H1 (cell line): ENCODE results near the gene VWA7. TPM values are rescaled to one million over a fixed set of nuclear protein-coding genes. Genes with fewer than 3 reads are reported as not detected.

Experiments
- CTCF ChIA-PET: fragments of 300-600 bp; sonication (Branson Sonifier 250); formaldehyde crosslinking; loops from one replicate; lab custom pipeline; 2021; ENCODE audit not compliant: partially characterized antibody; lab: Charles Lee
- POLR2A ChIA-PET: fragments of 300-600 bp; sonication (Branson Sonifier 250); formaldehyde crosslinking; loops from one replicate; lab custom pipeline; 2021; ENCODE audit warnings: inconsistent platforms; ENCODE audit not compliant: partially characterized antibody; lab: Charles Lee
- DNase-seq, 2 experiments: peaks; one replicate each; pipeline versions ENCODE4 v3.0.0 to v3.0.0-alpha.2; 2010 to 2022; ENCODE audit warnings: low spot score in 2 of 2, low read depth in 1 of 2, mixed read lengths in 1 of 2
- FAIRE-seq: peaks from 2 replicates; lab custom pipeline; 2011; peaks lifted over from hg19 to GRCh38; lab: Jason Lieb, UNC
- H2AFZ ChIP-seq: 2 replicates; pipeline ENCODE4 v1.8.1; 2012; ENCODE audit warnings: low read length, inconsistent platforms
- H2AK5ac ChIP-seq: 2 replicates; pipeline ENCODE4 v1.6.1; 2013; ENCODE audit warnings: low read depth, low read length
- H2BK120ac ChIP-seq: replicated peaks from 2 replicates; pipeline ENCODE3; 2013; ENCODE audit warnings: low read depth, low read length, inconsistent platforms
- H2BK12ac ChIP-seq: 2 replicates; pipeline ENCODE4 v1.6.1; 2013; ENCODE audit warnings: low read depth, low read length
- H2BK15ac ChIP-seq: 2 replicates; pipeline ENCODE4 v1.6.1; 2013; ENCODE audit warnings: low read length
- H2BK20ac ChIP-seq: 2 replicates; pipeline ENCODE4 v1.6.1; 2013; ENCODE audit warnings: low read length
- H2BK5ac ChIP-seq: 2 replicates; pipeline ENCODE4 v1.6.1; 2013; ENCODE audit warnings: low read depth, low read length
- H3K14ac ChIP-seq: 2 replicates; pipeline ENCODE4 v1.6.1; 2013; ENCODE audit warnings: inconsistent platforms; ENCODE audit not compliant: insufficient read length
- H3K18ac ChIP-seq: 2 replicates; pipeline ENCODE4 v1.6.1; 2013; ENCODE audit warnings: low read length; ENCODE audit errors: extremely low read depth
- H3K23ac ChIP-seq: 2 replicates; pipeline ENCODE4 v1.6.1; 2013; ENCODE audit warnings: inconsistent platforms; ENCODE audit not compliant: insufficient read length
- H3K23me2 ChIP-seq: 2 replicates; pipeline ENCODE4 v1.6.1; 2013; ENCODE audit warnings: low read depth, low read length
- H3K27ac ChIP-seq: 2 replicates; pipeline ENCODE4 v1.6.1; 2011; ENCODE audit warnings: low read depth, low read length, inconsistent platforms
- H3K27me3 ChIP-seq, 4 experiments: replicated peaks in 1 of 4; 1 replicate in 1 of 4; 2 replicates in 3 of 4; pipeline versions ENCODE4 v1.6.1 to v1.8.1; 2011 to 2013; ENCODE audit warnings: low read length in 3 of 4, mild to moderate bottlenecking in 3 of 4, inconsistent platforms in 2 of 4, mixed read lengths in 2 of 4, moderate library complexity in 1 of 4; ENCODE audit not compliant: control insufficient read depth in 3 of 4, insufficient read depth in 3 of 4; ENCODE audit errors: extremely low read depth in 1 of 4
- H3K36me3 ChIP-seq, 4 experiments: 2 replicates each; pipeline versions ENCODE4 v1.6.1 to v1.8.1; 2011 to 2013; ENCODE audit warnings: mild to moderate bottlenecking in 4 of 4, low read length in 3 of 4, moderate library complexity in 2 of 4, control low read depth in 1 of 4, inconsistent platforms in 1 of 4; ENCODE audit not compliant: insufficient read depth in 4 of 4, control insufficient read depth in 2 of 4
- H3K4ac ChIP-seq: replicated peaks from 2 replicates; pipeline ENCODE3; 2013; ENCODE audit warnings: low read length, low read depth, mixed read lengths, inconsistent platforms; ENCODE audit not compliant: insufficient read length
- H3K4me1 ChIP-seq, 4 experiments: replicated peaks in 1 of 4; 1 replicate in 1 of 4; 2 replicates in 3 of 4; pipeline versions ENCODE4 v1.6.1 to v1.8.1; 2011 to 2013; ENCODE audit warnings: low read length in 3 of 4, inconsistent platforms in 2 of 4, mixed read lengths in 1 of 4; ENCODE audit not compliant: insufficient read depth in 4 of 4, control insufficient read depth in 3 of 4
- H3K4me2 ChIP-seq, 2 experiments: 2 replicates each; pipeline versions ENCODE4 v1.6.1 to v1.8.1; 2011 to 2013; ENCODE audit warnings: low read depth in 2 of 2, low read length in 2 of 2, control low read depth in 1 of 2, inconsistent platforms in 1 of 2, mild to moderate bottlenecking in 1 of 2; ENCODE audit not compliant: insufficient read depth in 1 of 2
- H3K4me3 ChIP-seq, 4 experiments: fragments of 200-600, 300-600 bp in 1 of 4; sonication (generic), shearing (Covaris generic), sonication (Bioruptor Twin) in 1 of 4; 2 replicates each; pipeline versions ENCODE4 v1.5.1 to v1.8.1; 2011 to 2016; ENCODE audit warnings: low read length in 4 of 4, low read depth in 3 of 4, control low read depth in 2 of 4, inconsistent platforms in 2 of 4, mild to moderate bottlenecking in 2 of 4, mixed read lengths in 1 of 4, moderate library complexity in 1 of 4; ENCODE audit not compliant: insufficient read depth in 2 of 4; ENCODE audit errors: extremely low read depth in 1 of 4
- H3K56ac ChIP-seq: replicated peaks from 2 replicates; pipeline ENCODE3; 2013; ENCODE audit warnings: low read depth, mild to moderate bottlenecking, mixed read lengths, low read length, inconsistent platforms; ENCODE audit not compliant: insufficient read length
- H3K79me1 ChIP-seq: 2 replicates; pipeline ENCODE4 v1.6.1; 2013; ENCODE audit warnings: low read depth, low read length, control low read depth
- H3K79me2 ChIP-seq, 2 experiments: 2 replicates each; pipeline versions ENCODE4 v1.6.1 to v1.8.1; 2012 to 2013; ENCODE audit warnings: low read length in 2 of 2, mild to moderate bottlenecking in 2 of 2, inconsistent platforms in 1 of 2; ENCODE audit not compliant: insufficient read depth in 2 of 2, control insufficient read depth in 1 of 2
- H3K9ac ChIP-seq, 4 experiments: replicated peaks in 1 of 4; 1 replicate in 1 of 4; 2 replicates in 3 of 4; pipeline versions ENCODE4 v1.6.1 to v1.8.1; 2011 to 2013; ENCODE audit warnings: low read depth in 3 of 4, low read length in 3 of 4, control low read depth in 2 of 4, mild to moderate bottlenecking in 2 of 4, moderate library complexity in 2 of 4, inconsistent platforms in 1 of 4; ENCODE audit errors: extremely low read depth in 1 of 4
- H3K9me3 ChIP-seq, 2 experiments: 2 replicates each; pipeline versions ENCODE4 v1.6.1 to v1.8.1; 2012 to 2013; ENCODE audit warnings: mild to moderate bottlenecking in 2 of 2, moderate library complexity in 2 of 2, control low read depth in 1 of 2, inconsistent platforms in 1 of 2, low read depth in 1 of 2, low read length in 1 of 2, mixed read lengths in 1 of 2; ENCODE audit not compliant: insufficient read depth in 2 of 2
- H4K20me1 ChIP-seq, 2 experiments: replicated peaks in 1 of 2; 2 replicates each; pipeline versions ENCODE3 to v1.8.1; 2011 to 2013; ENCODE audit warnings: inconsistent platforms in 2 of 2, low read length in 2 of 2, mild to moderate bottlenecking in 1 of 2; ENCODE audit not compliant: insufficient read depth in 2 of 2, control insufficient read depth in 1 of 2
- H4K5ac ChIP-seq: 2 replicates; pipeline ENCODE4 v1.6.1; 2013; ENCODE audit warnings: low read length, low read depth, mixed read lengths, inconsistent platforms; ENCODE audit not compliant: insufficient read length
- H4K8ac ChIP-seq: 2 replicates; pipeline ENCODE4 v1.8.0; 2013; ENCODE audit warnings: mild to moderate bottlenecking, moderate library complexity, low read length, inconsistent platforms; ENCODE audit not compliant: insufficient read depth; ENCODE audit errors: extremely low read depth
- H4K91ac ChIP-seq: replicated peaks from 2 replicates; pipeline ENCODE3; 2013; ENCODE audit warnings: low read length, mixed read lengths, inconsistent platforms; ENCODE audit not compliant: insufficient read length
- BRCA1 ChIP-seq: IDR thresholded peaks from 2 replicates; pipeline ENCODE4 v1.6.1; 2012; ENCODE audit warnings: low read depth, low read length, improper control_type of control experiment
- SIN3A ChIP-seq, 2 experiments: IDR thresholded peaks in 1 of 2; conservative IDR thresholded peaks in 1 of 2; 2 replicates each; pipeline ENCODE4 v1.6.1; 2011 to 2012; ENCODE audit warnings: low read length in 2 of 2, improper control_type of control experiment in 1 of 2, low read depth in 1 of 2, mild to moderate bottlenecking in 1 of 2
- SIX5 ChIP-seq: IDR thresholded peaks from 2 replicates; pipeline ENCODE4 v1.6.1; 2011; ENCODE audit warnings: mild to moderate bottlenecking, low read depth, low read length
- WGBS, 2 experiments: shearing (Covaris generic) in 1 of 2; methylation state at CpG; one replicate each; pipeline versions ENCODE4 v1.1.6 to v1.1.7; 2013 to 2015; ENCODE audit warnings: low lambda C conversion rate in 2 of 2, mixed read lengths in 2 of 2, inconsistent platforms in 1 of 2, low coverage in 1 of 2, missing lambda C conversion rate in 1 of 2; ENCODE audit not compliant: insufficient replicate concordance in 2 of 2, insufficient coverage in 1 of 2, insufficient read length in 1 of 2; ENCODE audit errors: extremely low coverage in 1 of 2, missing lambda C conversion rate in 1 of 2; 5-methylcytosine and 5-hydroxymethylcytosine counted together
- polyA plus RNA-seq, 7 experiments: library from polyadenylated mRNA; depleted of rRNA in 3 of 7; stranded (reverse) in 5 of 7; unstranded in 2 of 7; fragments of >200 nt in 5 of 7; fragments of 200-250 nt in 2 of 7; gene quantifications; 1 replicate in 5 of 7; 2 replicates in 1 of 7; 4 replicates in 1 of 7; pipeline versions ENCODE4 v1.2.1 to v1.2.3, GENCODE V29; 2011 to 2013; ENCODE audit warnings: missing spikeins in 2 of 7, mixed read lengths in 2 of 7
- total RNA-seq: library from RNA; stranded (reverse); fragmentation: NEBNext Ultra II Directional; extraction: Animal tissue kit (Norgen Biotek cat#: 25700); gene quantifications from 2 replicates; pipeline ENCODE4 v1.2.1, GENCODE V29; 2021

VWA7 gene
- total and polyA plus RNA-seq, 2 of the 8 experiments (the other 6 are each of a cell fraction or from before 2014, with no cell fraction given): 0.82 to 2.1 TPM

GRCh38 chr6:31749301-31750036, 27.7 kb downstream of the VWA7 start:
- CTCF ChIA-PET: interaction anchor here (0.6 to 4.2 kb wide), 11 partner anchors 9 to 1634 kb away, joined by 3 to 25 read pairs (median 3); partner anchors contain the start of genes CLIC1, DDAH2 and MSH5
- POLR2A ChIA-PET: interaction anchor here (0.7 to 4.8 kb wide), 10 partner anchors 9 to 219 kb away, joined by 3 to 33 read pairs (median 3); partner anchors contain the start of genes HSPA1B, MSH5 and VARS1
- no peaks in the 10 kb centered on the region for H3K9me3 ChIP-seq

More at GRCh38 chr6:31749301-31750036, 27.7 kb downstream of the VWA7 start:
- Histone ChIP-seq H4K5ac (no peak overlapping the region), H3K79me1 (no peaks in the 10 kb centered on the region), H2BK12ac (no peak overlapping the region), H3K23me2 (no peaks in the 10 kb centered on the region), H2AK5ac (no peak overlapping the region), H4K20me1 (no peaks in the 10 kb centered on the region), H3K56ac (no peak overlapping the region), H2BK120ac (no peak overlapping the region), H3K27me3 (no peaks in the 10 kb centered on the region), H3K4me2 (no peak overlapping the region), H2BK15ac (no peak overlapping the region), H2AFZ (no peak overlapping the region), H3K4me3 (no peak overlapping the region), H4K91ac (no peak overlapping the region), H2BK5ac (no peak overlapping the region), H3K4me1 (no peaks in the 10 kb centered on the region), H3K18ac (no peak overlapping the region), H4K8ac (no peak overlapping the region), H3K79me2 (no peaks in the 10 kb centered on the region), H3K27ac (no peak overlapping the region), H3K9ac (no peak overlapping the region), H3K14ac (no peak overlapping the region), H2BK20ac (no peak overlapping the region), H3K4ac (no peak overlapping the region), H3K36me3 (peaks cover 0 to 7% (median 0%) of the 10 kb centered on the region in 4 experiments; a peak in 2 of 8 replicates), H3K23ac (no peak overlapping the region)
- TF ChIP-seq SIN3A (conservative IDR thresholded peaks at IDR 0.05 in 1 of 2, IDR thresholded peaks at IDR 0.05 in 1 of 2; ENCODE audit: low read depth in 1 of 2, low read length in 2 of 2): no peak
- no peak for TF ChIP-seq BRCA1
- no peak for TF ChIP-seq SIX5
- no peak for DNase-seq
- WGBS, 2 experiments: 93% methylated on average over 8 of the region's 8 CpGs; no CpG with 5 or more reads in 1 of the 2 experiments
- FAIRE-seq: no peak
